ENCODE data around the gene ADAMTS1.

Gene ADAMTS1

GRCh38 chr21:26797878-26798456, 47.2 kb downstream of the ADAMTS1 start:
- Histone ChIP-seq H3K4me3 (replicated peaks; ENCODE audit: low read depth, low read length) (no peak overlapping the region), H3K27me3 (replicated peaks; ENCODE audit: control insufficient read depth, insufficient read depth, low read length) (no peaks in the 10 kb centered on the region), H3K36me3 (ENCODE audit: control insufficient read depth, insufficient read depth, low read length) (no peaks in the 10 kb centered on the region)
- DNase-seq (ENCODE audit: extremely low read depth, insufficient read length), result no peak
- no peak for TF ChIP-seq CTCF (IDR thresholded peaks at IDR 0.05; ENCODE audit: insufficient read depth, low read length, poor library complexity, severe bottlenecking)

GRCh38 chr21:26795866-26796329, 49.3 kb downstream of the ADAMTS1 start:
- DNase-seq (ENCODE audit: extremely low read depth, insufficient read length), result no peak
- Histone ChIP-seq H3K36me3 (ENCODE audit: control insufficient read depth, insufficient read depth, low read length) (no peaks in the 10 kb centered on the region), H3K4me3 (replicated peaks; ENCODE audit: low read depth, low read length) (no peak overlapping the region), H3K27me3 (replicated peaks; ENCODE audit: control insufficient read depth, insufficient read depth, low read length) (no peaks in the 10 kb centered on the region)
- no peak for TF ChIP-seq CTCF (IDR thresholded peaks at IDR 0.05; ENCODE audit: insufficient read depth, low read length, poor library complexity, severe bottlenecking)

GRCh38 chr21:26795412-26795805, 49.8 kb downstream of the ADAMTS1 start:
- H3K4me3 ChIP-seq (replicated peaks; ENCODE audit: low read depth, low read length), result no peak overlapping the region
- H3K36me3 ChIP-seq (ENCODE audit: control insufficient read depth, insufficient read depth, low read length), result no peaks in the 10 kb centered on the region
- H3K27me3 ChIP-seq (replicated peaks; ENCODE audit: control insufficient read depth, insufficient read depth, low read length), result no peaks in the 10 kb centered on the region
- DNase-seq (ENCODE audit: extremely low read depth, insufficient read length), result no peak
- no peak for TF ChIP-seq CTCF (IDR thresholded peaks at IDR 0.05; ENCODE audit: insufficient read depth, low read length, poor library complexity, severe bottlenecking)

GRCh38 chr21:26794597-26795411, 50.4 kb downstream of the ADAMTS1 start:
- Histone ChIP-seq H3K36me3 (ENCODE audit: control insufficient read depth, insufficient read depth, low read length) (no peaks in the 10 kb centered on the region), H3K4me3 (replicated peaks; ENCODE audit: low read depth, low read length) (no peak overlapping the region), H3K27me3 (replicated peaks; ENCODE audit: control insufficient read depth, insufficient read depth, low read length) (no peaks in the 10 kb centered on the region)
- TF ChIP-seq CTCF (IDR thresholded peaks at IDR 0.05; ENCODE audit: insufficient read depth, low read length, poor library complexity, severe bottlenecking), result no peak
- no peak for DNase-seq (ENCODE audit: extremely low read depth, insufficient read length)

- no peak for DNase-seq (ENCODE audit: extremely low read depth, insufficient read length)
- TF ChIP-seq CTCF (IDR thresholded peaks at IDR 0.05; ENCODE audit: insufficient read depth, low read length, poor library complexity, severe bottlenecking), result no peak
- Histone ChIP-seq H3K4me3 (replicated peaks; ENCODE audit: low read depth, low read length) (no peak overlapping the region), H3K27me3 (replicated peaks; ENCODE audit: control insufficient read depth, insufficient read depth, low read length) (no peaks in the 10 kb centered on the region), H3K36me3 (ENCODE audit: control insufficient read depth, insufficient read depth, low read length) (no peaks in the 10 kb centered on the region)
Measured at GRCh38 chr21:26790296-26790695, 54.9 kb downstream of the ADAMTS1 start.
